GM12891 (cell line): ENCODE data around the gene ABCC1.

Experiments used
- PAX5 ChIP-seq: IDR thresholded peaks from 2 replicates; pipeline ENCODE4 v1.6.1; 2011; ENCODE audit warnings: low read length, moderate library complexity, mild to moderate bottlenecking; ENCODE audit not compliant: insufficient read depth, severe bottlenecking
- POLR2A ChIP-seq: IDR thresholded peaks from 2 replicates; pipeline ENCODE4 v1.6.1; 2011; ENCODE audit warnings: low read depth, low read length, control low read depth
- POLR2AphosphoS5 ChIP-seq: IDR thresholded peaks from 2 replicates; pipeline ENCODE4 v1.6.1; 2011; ENCODE audit warnings: low read depth, low read length, control low read depth

- TF ChIP-seq POLR2AphosphoS5 (no peak), PAX5 (no peak), POLR2A (no peak)
These were observed 208.8 kb downstream of the ABCC1 start for GRCh38 chr16:16158082-16158658.
